Panc1 (cell line): ENCODE measurements around the gene SLC7A5. TPM values are rescaled to one million over a fixed set of nuclear protein-coding genes. Genes with fewer than 3 reads are reported as not detected.

Experiments
- ATAC-seq: fragments of 200-7000 bp; cut with Tn5 transposase; 2 replicates; pipeline ENCODE4 v1.9.1; 2020; ENCODE audit warnings: mild to moderate bottlenecking, moderate library complexity
- BruUV-seq: library from RNA; stranded (reverse); fragments of 400-500 nt; replicated peaks from 2 replicates; lab custom pipeline; 2021; lab: Mats Ljungman, UMichigan
- CTCF ChIA-PET: fragments of 300-600 bp; sonication (Branson Sonifier 250); formaldehyde crosslinking; loops from one replicate; lab custom pipeline; 2022; ENCODE audit warnings: antibody characterized with exemption; lab: Charles Lee
- POLR2A ChIA-PET: fragments of 300-600 bp; sonication (Branson Sonifier 250); formaldehyde crosslinking; loops from one replicate; lab custom pipeline; 2022; ENCODE audit warnings: antibody characterized with exemption; lab: Charles Lee
- DNase-seq: peaks from one replicate; pipeline ENCODE4 v3.0.0-alpha.2; 2010; ENCODE audit warnings: low read depth, low spot score
- H3K27ac ChIP-seq: 2 replicates; pipeline ENCODE4 v1.5.1; 2011; ENCODE audit warnings: mild to moderate bottlenecking, low read length, inconsistent platforms
- H3K27me3 ChIP-seq: fragments of 200-500 bp; sonication (Bioruptor generic); 2 replicates; pipeline ENCODE4 v1.6.0; 2014; ENCODE audit warnings: low read length, inconsistent platforms; ENCODE audit not compliant: control insufficient read depth, insufficient read depth
- H3K36me3 ChIP-seq: fragments of 200-500 bp; sonication (Bioruptor generic); 2 replicates; pipeline ENCODE4 v1.5.1; 2014; ENCODE audit warnings: inconsistent platforms, mild to moderate bottlenecking, low read length, moderate library complexity; ENCODE audit not compliant: control insufficient read depth, insufficient read depth
- H3K4me1 ChIP-seq: 2 replicates; pipeline ENCODE4 v1.5.1; 2011; ENCODE audit warnings: inconsistent platforms, mild to moderate bottlenecking, low read length, moderate library complexity; ENCODE audit not compliant: control insufficient read depth, insufficient read depth
- H3K4me3 ChIP-seq, 2 experiments: 2 replicates each; pipeline ENCODE4 v1.5.1; 2011 to 2012; ENCODE audit warnings: low read depth in 2 of 2, low read length in 2 of 2, mild to moderate bottlenecking in 2 of 2, inconsistent platforms in 1 of 2, moderate library complexity in 1 of 2
- H3K9me3 ChIP-seq: fragments of 200-500 bp; sonication (Bioruptor generic); 2 replicates; pipeline ENCODE4 v1.5.1; 2014; ENCODE audit warnings: low read depth, mild to moderate bottlenecking, inconsistent platforms, low read length, moderate library complexity; ENCODE audit not compliant: control insufficient read depth, insufficient read depth
- CTCF ChIP-seq: fragments of 450-650 bp; IDR thresholded peaks from 2 replicates; pipeline ENCODE4 v1.5.1; 2017; ENCODE audit warnings: mild to moderate bottlenecking
- POLR2AphosphoS5 ChIP-seq: IDR thresholded peaks from 2 replicates; pipeline ENCODE4 v1.6.1; 2012; ENCODE audit warnings: mild to moderate bottlenecking, low read depth, low read length, moderate library complexity
- SIN3A ChIP-seq: IDR thresholded peaks from 2 replicates; pipeline ENCODE4 v1.6.1; 2012; ENCODE audit warnings: low read depth, mild to moderate bottlenecking, low read length, moderate library complexity, borderline replicate concordance; ENCODE audit not compliant: insufficient read depth
- TCF7L2 ChIP-seq: IDR thresholded peaks from 2 replicates; pipeline ENCODE4 v1.6.1; 2011; ENCODE audit warnings: mild to moderate bottlenecking, low read depth, low read length, inconsistent platforms
- in situ Hi-C: cut with HindIII; loops from 2 replicates; pipeline ENCODE4 v1.10.0; 2016; ENCODE audit warnings: low sequenced_read_pairs, low pct_unique_long_range_greater_than_20kb
- intact Hi-C: fragments of 100-400 bp; cut with micrococcal nuclease; formaldehyde crosslinking; loops from one replicate; pipeline ENCODE4 v1.10.0; 2022; ENCODE audit not compliant: unreplicated experiment
- total RNA-seq: library from RNA; stranded (reverse); gene quantifications from one replicate; pipeline ENCODE4 v1.2.1, GENCODE V29; 2021; ENCODE audit not compliant: unreplicated experiment
- TF ChIP-seq, protein P1 (sequence below), 2 experiments: IDR thresholded peaks; 2 replicates each; pipeline ENCODE4 v1.6.1; 2011 to 2012; ENCODE audit warnings: low read depth in 2 of 2, control low read depth in 1 of 2, low read length in 1 of 2, mild to moderate bottlenecking in 1 of 2, moderate library complexity in 1 of 2; ENCODE audit not compliant: insufficient read depth in 1 of 2

The SLC7A5 gene
- total RNA-seq, 1 experiment from 2014 or later: 231 TPM

DNA sequence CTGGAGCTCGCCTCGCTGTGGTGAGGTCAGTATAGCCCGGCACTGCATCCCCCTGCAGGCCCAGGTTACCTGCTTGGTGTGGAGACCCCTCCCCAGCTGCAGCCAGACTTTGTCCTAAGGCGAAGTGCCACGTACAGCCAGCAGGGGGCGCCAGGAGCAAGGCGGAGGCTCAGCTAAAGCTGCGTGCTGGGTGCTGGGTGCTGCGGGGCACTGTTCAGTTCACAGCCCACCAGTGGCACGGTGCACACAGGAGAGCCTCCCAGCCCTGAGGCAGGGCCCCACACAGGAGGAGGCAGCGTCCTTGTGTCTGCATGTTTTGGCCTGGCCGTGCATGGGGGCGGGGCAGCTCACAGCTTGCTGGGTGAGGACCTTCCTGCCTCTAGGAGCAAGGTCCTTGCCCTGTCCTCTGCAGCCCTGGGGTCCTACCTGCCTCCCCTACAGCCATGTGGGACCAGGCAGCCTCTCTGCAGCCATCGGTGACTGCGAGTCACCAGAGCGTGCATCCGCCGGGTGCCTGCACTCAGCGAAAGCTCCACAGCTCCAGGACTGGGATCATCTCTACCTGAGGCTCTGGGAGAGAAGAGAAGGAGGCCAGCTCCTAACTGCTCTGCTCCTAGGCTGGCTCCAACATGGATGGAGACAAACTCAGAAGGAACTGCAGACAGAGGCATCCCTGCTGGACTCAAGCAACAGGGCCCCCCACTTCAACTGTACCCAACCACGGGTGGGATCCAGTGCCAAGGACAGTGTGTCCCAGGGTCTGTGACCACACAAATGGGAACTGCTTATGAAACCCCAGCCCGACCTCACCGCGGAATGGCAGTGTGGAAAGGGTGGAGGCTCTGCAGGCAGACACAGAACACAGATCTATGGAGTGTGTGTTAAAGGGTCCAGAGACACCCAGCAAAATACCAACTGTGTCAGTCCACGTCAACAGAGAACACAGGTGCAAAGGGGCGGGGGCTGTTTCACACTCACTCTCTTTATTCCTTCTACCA lies 19.0 kb downstream of the SLC7A5 start:
- Histone ChIP-seq H3K36me3 (peaks cover 4% of the 10 kb centered on the region), H3K27ac (peak overlapping the region; percentile 94), H3K27me3 (no peaks in the 10 kb centered on the region), H3K4me3 (no peak overlapping the region), H3K4me1 (peaks cover 76% of the 10 kb centered on the region), H3K9me3 (no peaks in the 10 kb centered on the region)
- no TSS peak for BruUV-seq
- in situ Hi-C loops (no loop called here), intact Hi-C loops (no loop called here)
- ChIA-PET POLR2A (no interaction called here), CTCF (interaction anchor here (0.6 to 1.8 kb wide), 4 partner anchors 16 to 71 kb away, joined by 3 to 16 read pairs (median 10); no protein-coding TSS in a partner anchor)
- TF ChIP-seq POLR2AphosphoS5 (0 out of 2 replicates have a peak, but pooled peaks have one; percentile 35), CTCF (peak; percentile 92), TCF7L2 (no peak)
- TF ChIP-seq, protein P1, sequence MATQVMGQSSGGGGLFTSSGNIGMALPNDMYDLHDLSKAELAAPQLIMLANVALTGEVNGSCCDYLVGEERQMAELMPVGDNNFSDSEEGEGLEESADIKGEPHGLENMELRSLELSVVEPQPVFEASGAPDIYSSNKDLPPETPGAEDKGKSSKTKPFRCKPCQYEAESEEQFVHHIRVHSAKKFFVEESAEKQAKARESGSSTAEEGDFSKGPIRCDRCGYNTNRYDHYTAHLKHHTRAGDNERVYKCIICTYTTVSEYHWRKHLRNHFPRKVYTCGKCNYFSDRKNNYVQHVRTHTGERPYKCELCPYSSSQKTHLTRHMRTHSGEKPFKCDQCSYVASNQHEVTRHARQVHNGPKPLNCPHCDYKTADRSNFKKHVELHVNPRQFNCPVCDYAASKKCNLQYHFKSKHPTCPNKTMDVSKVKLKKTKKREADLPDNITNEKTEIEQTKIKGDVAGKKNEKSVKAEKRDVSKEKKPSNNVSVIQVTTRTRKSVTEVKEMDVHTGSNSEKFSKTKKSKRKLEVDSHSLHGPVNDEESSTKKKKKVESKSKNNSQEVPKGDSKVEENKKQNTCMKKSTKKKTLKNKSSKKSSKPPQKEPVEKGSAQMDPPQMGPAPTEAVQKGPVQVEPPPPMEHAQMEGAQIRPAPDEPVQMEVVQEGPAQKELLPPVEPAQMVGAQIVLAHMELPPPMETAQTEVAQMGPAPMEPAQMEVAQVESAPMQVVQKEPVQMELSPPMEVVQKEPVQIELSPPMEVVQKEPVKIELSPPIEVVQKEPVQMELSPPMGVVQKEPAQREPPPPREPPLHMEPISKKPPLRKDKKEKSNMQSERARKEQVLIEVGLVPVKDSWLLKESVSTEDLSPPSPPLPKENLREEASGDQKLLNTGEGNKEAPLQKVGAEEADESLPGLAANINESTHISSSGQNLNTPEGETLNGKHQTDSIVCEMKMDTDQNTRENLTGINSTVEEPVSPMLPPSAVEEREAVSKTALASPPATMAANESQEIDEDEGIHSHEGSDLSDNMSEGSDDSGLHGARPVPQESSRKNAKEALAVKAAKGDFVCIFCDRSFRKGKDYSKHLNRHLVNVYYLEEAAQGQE (IDR thresholded peaks at IDR 0.05; ENCODE audit: insufficient read depth in 1 of 2, low read depth in 2 of 2, low read length in 1 of 2): 0 out of 4 replicates have a peak, but pooled peaks of 1 of the 2 experiments have one; percentile 41
- ATAC-seq (peak; percentile 11), DNase-seq (no peak)

DNA sequence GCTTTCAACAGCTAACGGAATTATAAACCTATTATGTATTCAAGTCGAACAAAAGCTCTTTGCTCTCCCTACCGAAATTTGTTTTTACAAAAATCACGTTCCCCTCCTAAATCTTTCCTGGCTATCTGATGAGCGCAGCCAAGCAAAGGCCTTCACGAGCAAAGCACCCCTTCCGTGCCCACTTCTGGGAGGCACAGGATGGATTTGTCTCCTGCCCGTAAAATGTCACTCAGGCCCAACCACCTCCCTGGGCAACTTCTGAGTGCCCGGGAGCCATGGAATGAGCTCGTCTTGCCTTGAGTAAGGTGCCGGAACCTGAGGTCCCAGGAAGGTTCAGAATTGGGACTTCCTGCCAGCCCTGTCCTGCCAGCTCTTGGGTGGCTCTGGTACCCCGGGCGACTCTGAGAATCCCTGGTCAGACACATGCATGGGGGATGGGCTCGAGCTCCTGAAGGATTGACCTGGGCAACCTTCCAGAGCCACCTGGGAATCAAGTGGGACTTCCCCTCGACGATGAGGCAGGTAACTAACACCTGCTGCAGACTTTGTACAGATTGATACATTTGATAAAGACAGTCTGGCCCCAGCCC lies 19.8 kb downstream of the SLC7A5 start:
- TF ChIP-seq POLR2AphosphoS5: 0 out of 2 replicates have a peak, but pooled peaks have one; percentile 12
- no peak for TF ChIP-seq CTCF
- TF ChIP-seq, protein P1 (IDR thresholded peaks at IDR 0.05; ENCODE audit: insufficient read depth in 1 of 2, low read depth in 2 of 2, low read length in 1 of 2): no peak
- TF ChIP-seq SIN3A: no peak
- TF ChIP-seq TCF7L2: no peak
- DNase-seq (no peak), ATAC-seq (no peak)
- in situ Hi-C loops (no loop called here), intact Hi-C loops (no loop called here)
- Histone ChIP-seq H3K27ac (peak overlapping the region; percentile 23; the same call in 1 of the 2 replicates), H3K9me3 (no peaks in the 10 kb centered on the region), H3K4me1 (peaks cover 73% of the 10 kb centered on the region), H3K4me3 (no peak overlapping the region), H3K27me3 (no peaks in the 10 kb centered on the region), H3K36me3 (peaks cover 4% of the 10 kb centered on the region)
- ChIA-PET POLR2A (no interaction called here), CTCF (interaction anchor here (0.5 to 1.8 kb wide), 4 partner anchors 17 to 399 kb away, joined by 3 to 22 read pairs (median 10); no protein-coding TSS in a partner anchor)
- no TSS peak for BruUV-seq
